AG08395 (cell line): ENCODE measurements around the gene KAT14.
"Not testable (repeated sequence)": the region's sequence is repeated elsewhere in the genome, so short reads cannot be mapped to it uniquely, and the experiment has no call there.

ENCODE experiments used
- DNase-seq: peaks from one replicate; pipeline ENCODE4 v3.0.0; 2012; ENCODE audit warnings: mixed read lengths, low spot score

Gene KAT14

GRCh38 chr20:18154342-18154741 lies 16.7 kb downstream of the KAT14 start:
- no peak for DNase-seq

DNA sequence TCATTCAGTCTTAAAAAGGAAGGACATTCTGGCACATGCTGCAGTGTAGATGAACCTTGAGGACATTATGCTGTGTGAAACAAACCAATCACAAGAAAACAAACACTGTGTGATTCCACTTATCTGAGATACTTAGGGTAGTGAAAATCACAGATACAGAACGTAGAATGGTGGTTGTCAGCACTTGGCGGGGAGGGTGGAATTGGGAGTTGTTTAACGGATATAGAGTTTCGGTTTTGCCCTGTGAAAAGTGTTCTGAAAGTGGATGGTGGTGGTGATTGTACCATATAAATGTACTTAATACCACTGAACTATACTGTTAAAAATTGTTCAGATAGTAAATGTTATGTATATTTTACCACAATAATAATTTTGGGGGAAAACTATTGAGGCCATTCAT lies 18.4 kb downstream of the KAT14 start:
- no peak for DNase-seq

GRCh38 chr20:18164356-18164755 lies 26.7 kb downstream of the KAT14 start:
- no peak for DNase-seq

DNA sequence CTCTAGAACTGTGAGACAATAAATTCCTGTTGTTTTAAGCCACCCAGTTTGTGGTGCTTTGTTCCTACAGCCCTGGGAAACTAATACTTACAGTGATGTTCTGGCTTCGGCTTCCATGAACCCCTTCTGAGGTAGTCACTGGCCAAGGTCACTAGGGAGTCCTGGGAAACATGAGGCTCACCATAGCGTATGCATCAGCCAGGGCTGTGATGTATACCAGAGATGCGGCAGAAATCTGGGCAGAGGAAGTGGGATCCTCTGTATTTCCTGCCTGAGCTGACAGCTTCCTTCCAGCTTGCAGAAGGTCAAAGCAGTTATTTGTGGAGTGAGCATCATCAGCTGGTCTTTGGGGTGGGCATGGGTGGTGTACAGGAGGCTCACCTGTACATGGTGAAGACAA lies 27.9 kb downstream of the KAT14 start:
- no peak for DNase-seq

- DNase-seq = no peak
Observed at GRCh38 chr20:18166241-18166881, 28.7 kb downstream of the KAT14 start.

DNA sequence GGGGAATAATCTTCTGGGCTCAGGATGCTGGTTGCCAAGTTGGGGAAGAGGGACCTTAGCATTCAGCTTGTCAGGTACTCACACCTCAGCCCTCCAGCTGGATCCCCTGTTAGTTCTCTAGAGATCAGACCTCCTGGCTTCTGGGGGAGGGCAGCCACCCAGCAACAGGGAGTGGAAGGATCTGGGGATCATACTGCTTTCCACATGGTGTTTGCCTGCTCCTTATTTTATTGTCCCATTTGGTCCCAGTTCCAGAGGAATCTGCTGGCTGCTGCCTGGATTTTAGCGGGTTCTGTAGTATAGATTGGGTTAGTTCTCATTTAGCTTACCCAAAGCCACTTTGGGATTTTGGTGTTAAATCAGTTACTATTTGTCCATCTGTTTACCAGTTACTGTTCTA lies 29.3 kb downstream of the KAT14 start:
- no peak for DNase-seq

DNA sequence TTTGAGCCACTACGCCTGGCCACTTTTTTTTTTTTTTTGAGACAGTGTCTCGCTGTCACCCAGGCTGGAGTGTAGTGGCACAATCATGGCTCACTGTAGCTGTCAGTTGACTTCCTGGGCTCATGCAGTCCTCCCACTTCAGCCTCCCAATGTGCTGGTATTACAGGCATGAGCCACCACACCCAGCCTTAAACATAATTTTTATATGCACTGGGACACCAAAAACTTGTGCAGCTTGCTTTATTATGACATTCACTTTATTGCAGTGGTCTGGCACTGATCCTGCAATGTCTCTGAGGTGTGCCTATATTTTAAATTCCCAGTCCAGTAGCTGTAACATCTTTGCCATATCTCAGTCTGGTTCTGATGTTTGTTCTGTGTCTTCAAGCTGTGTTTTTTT lies 34.7 kb downstream of the KAT14 start:
- DNase-seq = no peak

DNA sequence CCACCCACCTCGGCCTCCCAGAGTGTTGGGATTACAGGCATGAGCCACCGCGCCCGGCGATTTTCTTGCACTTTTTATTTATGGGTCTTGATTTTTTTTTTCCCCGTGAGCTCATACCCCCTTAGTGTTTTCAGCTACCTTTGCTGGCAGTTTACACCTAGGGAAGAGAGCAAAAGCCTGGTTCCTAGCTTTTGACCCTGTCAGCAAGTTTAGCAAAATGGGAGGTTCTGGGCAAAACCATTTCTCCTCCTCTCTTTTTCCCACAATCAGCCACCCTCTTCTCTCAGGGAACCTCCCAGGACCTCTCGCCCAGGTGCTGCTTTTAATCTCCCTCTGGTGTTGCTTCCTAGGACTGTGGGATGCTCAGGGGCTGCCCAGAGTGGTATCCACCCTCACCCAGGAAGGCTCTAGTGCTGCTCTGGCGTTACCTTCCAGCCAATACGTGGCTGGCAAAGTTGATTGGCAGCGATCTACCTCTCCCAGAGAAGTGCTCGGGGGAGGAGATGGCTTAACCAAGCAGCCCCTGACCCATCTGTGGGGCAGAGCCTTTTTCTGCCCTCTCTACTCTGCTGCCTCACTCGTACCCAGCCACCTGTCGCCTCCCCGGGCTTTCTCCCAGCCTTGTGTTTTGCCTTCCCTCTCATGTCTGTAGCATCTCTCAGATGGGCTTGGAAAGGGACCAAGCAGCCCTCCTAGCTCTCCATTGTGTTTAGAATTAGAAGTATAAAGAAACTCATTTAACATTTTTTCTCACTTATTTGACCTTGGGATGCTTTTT lies 37.4 kb downstream of the KAT14 start:
- no peak for DNase-seq

DNA sequence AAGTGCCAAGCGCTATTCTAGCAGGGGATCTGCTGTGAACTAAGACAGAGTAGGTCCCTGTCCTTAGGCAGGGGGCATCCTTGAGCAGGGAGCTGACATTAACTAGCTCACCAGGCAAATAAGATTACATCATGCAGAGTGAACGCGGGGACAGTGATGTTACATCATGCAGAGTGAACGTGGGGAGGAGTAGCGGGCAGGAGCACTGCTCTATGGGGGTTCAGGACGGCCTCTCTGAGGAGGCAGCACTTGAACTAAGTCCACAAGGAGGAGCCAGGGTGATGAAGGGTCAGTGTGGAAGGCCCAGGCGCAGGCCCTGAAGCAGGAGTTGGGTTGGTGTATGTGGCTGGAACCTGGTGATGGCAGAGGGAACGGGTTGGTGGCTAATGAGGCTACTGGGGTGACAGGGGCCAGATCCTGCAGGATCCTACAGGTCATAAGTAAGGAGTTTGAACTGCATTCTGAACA lies 38.7 kb downstream of the KAT14 start:
- DNase-seq = no peak

DNA sequence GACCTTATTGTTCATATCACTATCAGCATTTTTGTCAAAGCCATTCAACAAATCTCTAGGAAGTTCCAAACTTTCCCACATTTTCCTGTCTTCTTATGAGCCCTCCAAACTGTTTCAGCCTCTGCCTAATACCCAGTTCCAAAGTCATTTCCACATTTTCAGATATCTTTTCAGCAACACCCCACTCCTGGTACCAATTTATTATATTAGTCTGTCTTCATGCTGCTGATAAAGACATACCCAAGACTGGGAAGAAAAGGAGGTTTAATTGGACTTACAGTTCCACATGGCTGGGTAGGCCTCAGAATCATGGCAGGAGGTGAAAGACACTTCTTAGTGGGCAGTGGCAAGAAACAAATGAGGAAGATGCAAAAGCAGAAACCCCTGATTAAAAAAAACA lies 42.7 kb downstream of the KAT14 start:
- DNase-seq = not testable (repeated sequence)

GRCh38 chr20:18180815-18181214 lies 43.2 kb downstream of the KAT14 start:
- DNase-seq = no peak

DNA sequence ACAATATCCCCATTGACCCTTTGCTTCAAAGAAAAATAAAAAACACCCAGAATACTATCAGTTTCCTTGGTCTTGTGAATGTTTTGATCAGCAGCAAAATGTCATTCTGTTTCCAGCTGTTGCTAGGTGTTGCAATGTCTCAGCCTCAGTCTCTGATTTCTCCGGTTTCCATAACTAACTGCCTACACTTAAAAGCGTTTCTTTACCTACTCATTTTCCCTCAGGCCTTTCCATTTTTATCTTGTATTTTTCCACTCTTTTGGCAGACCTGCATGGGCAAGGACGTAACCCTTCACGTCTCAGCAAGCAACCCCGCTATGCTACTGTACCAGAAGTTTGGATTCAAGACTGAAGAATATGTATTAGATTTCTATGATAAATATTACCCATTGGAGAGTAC lies 49.4 kb downstream of the KAT14 start:
- DNase-seq = no peak

GRCh38 chr20:18188434-18188833 lies 50.8 kb downstream of the KAT14 start:
- DNase-seq = peak; percentile 26

DNA sequence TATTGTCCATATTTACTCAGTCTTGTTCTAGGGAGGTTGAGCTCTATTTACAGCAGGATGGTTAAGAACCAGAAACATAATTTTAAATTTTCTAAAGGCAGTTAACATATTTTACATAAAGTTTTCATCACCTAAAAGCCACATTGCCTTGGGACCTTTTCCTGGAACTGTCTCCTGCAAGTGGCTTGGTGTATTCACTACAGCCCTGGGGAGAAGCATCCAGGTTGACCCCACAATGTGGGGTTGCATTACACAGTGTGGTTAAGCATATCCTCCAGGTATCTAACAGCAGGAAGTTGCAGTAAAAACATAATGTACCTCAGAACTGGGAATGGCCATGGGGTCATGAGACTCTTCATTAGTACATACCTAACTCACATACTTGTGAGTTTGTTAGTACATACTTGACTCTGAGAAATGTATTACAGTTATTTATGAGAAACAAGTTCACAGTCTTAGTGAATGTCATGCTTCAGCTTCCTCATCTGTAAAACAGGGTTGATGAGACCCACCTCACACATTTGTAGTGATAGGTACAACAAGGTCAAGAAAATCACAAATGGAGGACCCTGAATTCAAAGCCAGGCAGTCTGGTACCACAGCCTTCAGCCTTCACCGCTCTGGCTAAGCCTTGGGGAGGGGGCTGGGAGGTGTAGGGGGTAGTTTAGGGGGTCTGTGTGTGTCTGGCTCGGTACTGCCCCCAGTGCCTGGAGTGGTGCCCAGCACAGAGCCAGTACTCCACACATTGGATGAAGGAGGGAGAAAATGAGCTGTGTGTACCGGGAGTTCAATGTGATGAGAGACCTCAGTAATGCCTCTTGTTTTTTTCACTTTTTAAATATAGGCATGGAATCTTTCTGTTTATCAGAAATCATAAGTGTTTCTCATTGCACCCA lies 52.9 kb downstream of the KAT14 start:
- no peak for DNase-seq

DNA sequence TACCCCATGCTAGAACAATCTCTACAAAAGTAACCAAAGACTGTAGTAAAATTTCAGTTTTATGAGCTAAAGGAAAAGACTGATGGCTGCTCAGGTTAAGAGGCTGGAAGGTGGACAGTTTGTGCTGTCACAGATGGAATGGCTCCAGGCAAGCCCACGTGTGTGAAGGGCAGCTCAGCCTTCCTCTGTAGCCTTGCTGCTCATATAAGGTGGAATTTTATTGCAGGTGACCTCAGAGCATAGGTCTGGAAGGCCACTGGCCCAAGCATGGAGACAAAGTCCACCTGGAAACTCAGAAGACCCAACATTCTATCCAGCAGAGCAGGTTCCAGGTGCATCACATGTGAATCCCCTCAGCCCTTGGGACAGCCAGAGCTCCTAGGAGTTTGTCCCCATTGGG lies 53.6 kb downstream of the KAT14 start:
- DNase-seq = no peak

- DNase-seq = not testable (repeated sequence)
Observed at GRCh38 chr20:18194461-18194860, 56.8 kb downstream of the KAT14 start.

- DNase-seq = no peak
Observed at GRCh38 chr20:18195931-18196330, 58.3 kb downstream of the KAT14 start.

- no peak for DNase-seq
Observed at GRCh38 chr20:18197382-18198070, 59.9 kb downstream of the KAT14 start.

- DNase-seq = no peak
Observed at GRCh38 chr20:18202966-18203365, 65.3 kb downstream of the KAT14 start.

DNA sequence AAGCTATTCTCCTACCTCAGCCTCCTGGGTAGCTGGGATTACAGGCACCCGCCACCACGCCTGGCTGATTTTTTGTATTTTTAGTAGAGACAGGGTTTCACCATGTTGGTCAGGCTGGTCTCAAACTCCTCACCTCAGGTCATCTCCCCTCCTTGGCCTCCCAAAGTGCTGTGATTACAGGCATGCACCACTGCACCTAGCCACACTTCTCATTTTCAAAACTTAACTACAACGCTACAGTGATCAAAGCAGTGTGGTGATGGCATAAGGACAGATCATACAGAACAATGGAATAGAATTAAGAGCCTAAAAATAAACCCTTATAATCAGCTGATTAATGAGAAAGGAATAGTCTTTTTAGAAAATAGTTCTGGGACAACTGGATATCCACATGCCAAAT lies 66.0 kb downstream of the KAT14 start:
- DNase-seq = not testable (repeated sequence)

DNA sequence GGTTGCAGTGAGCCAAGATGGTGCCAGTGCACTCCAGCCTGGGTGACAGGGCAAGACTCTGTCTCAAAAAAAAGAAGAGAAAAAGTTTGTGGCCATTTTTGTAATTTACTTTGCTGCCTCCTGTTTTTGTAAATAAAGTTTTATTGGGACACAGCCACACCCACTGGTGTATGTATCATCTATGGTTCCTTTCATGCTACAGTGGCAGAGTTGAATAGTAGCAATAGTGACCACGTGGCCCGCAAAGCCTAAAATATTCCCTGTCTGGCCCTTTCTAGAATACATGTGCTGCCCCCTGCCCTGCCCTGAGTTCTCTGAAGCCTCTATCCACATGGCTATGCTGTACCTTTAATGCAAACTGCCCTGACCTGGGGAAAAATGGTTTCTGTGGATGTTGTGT lies 75.3 kb downstream of the KAT14 start:
- no peak for DNase-seq

GRCh38 chr20:18215566-18215965 lies 77.9 kb downstream of the KAT14 start:
- DNase-seq = no peak
